Measurements from ENCODE around the gene MAPK10. TPM values are rescaled to one million over a fixed set of nuclear protein-coding genes. Genes with fewer than 3 reads are reported as not detected.

Gene MAPK10
- total RNA-seq, 1 experiment from 2014 or later: 4.7 TPM

- no peak overlapping the region for H2BK120ac ChIP-seq (ENCODE audit: low read depth, low read length, poor library complexity, severe bottlenecking)
- H3K9ac ChIP-seq (ENCODE audit: extremely low read depth, insufficient read length, low read length): no peak overlapping the region
- H2BK5ac ChIP-seq (ENCODE audit: insufficient read length, low read length): no peak overlapping the region
- peaks cover 23 to 37% (median 30%) of the 10 kb centered on the region in 3 experiments for H3K36me3 Mint-ChIP-seq (ENCODE audit: insufficient read depth in 1 of 3, low read depth in 3 of 3)
- no peak overlapping the region for H3K56ac ChIP-seq (ENCODE audit: insufficient read length, low read depth, low read length)
- no peak overlapping the region for H3K23ac ChIP-seq (ENCODE audit: insufficient read length, low read depth, low read length)
- no peak overlapping the region for H2AFZ ChIP-seq (ENCODE audit: low read length)
- no peak overlapping the region for H3K4ac ChIP-seq (ENCODE audit: low read depth, low read length)
- no peak overlapping the region for H2BK12ac ChIP-seq (ENCODE audit: insufficient read length, low read depth, low read length)
- no peaks in the 10 kb centered on the region for H4K20me1 ChIP-seq (ENCODE audit: control insufficient read depth, insufficient read depth, insufficient read length)
- H2BK20ac ChIP-seq (ENCODE audit: low read depth, low read length, poor library complexity, severe bottlenecking): no peak overlapping the region
- no peak overlapping the region for H4K5ac ChIP-seq (ENCODE audit: insufficient read length, low read depth, low read length)
- no peaks in the 10 kb centered on the region; the same call in 1 of the 2 replicates for H3K27me3 Mint-ChIP-seq (ENCODE audit: low read depth)
- no peak overlapping the region for H2BK15ac ChIP-seq (ENCODE audit: low read depth, low read length)
- no peak for DNase-seq
- no peaks in the 10 kb centered on the region for H3K9me3 ChIP-seq (ENCODE audit: control insufficient read depth, low read depth, low read length)
- no peaks in the 10 kb centered on the region for H3K27me3 ChIP-seq (ENCODE audit: insufficient read depth, low read length)
- H2AK5ac ChIP-seq (ENCODE audit: insufficient read length, low read length): no peak overlapping the region
- no peaks in the 10 kb centered on the region; the same call in 1 of the 2 replicates for H3K4me1 ChIP-seq (ENCODE audit: insufficient read depth, low read length)
- peaks cover 10 to 11% of the 10 kb centered on the region in 2 experiments for H3K4me1 Mint-ChIP-seq
- H3K18ac ChIP-seq (ENCODE audit: insufficient read length, low read depth, low read length): no peak overlapping the region
- no peak overlapping the region for H3K4me2 ChIP-seq (ENCODE audit: insufficient read depth, insufficient read length, low read length)
- no peak overlapping the region for H4K91ac ChIP-seq (ENCODE audit: insufficient read length, low read depth, low read length)
- peaks cover 29 to 37% of the 10 kb centered on the region in 2 experiments for H3K9me3 Mint-ChIP-seq
- peak overlapping the region in 1 of 3 experiments; percentile 23; a peak in 1 of 7 replicates for H3K27ac Mint-ChIP-seq
- no peak overlapping the region for H4K8ac ChIP-seq (replicated peaks; ENCODE audit: insufficient read length, low read depth, low read length)
- WGBS (ENCODE audit: extremely low coverage, insufficient read length, low lambda C conversion rate): no CpG with 5 or more reads among the region's 4 CpGs
- no peak overlapping the region for H3K4me3 Mint-ChIP-seq
- no peak overlapping the region for H3K14ac ChIP-seq (ENCODE audit: insufficient read depth, low read length)
- TF ChIP-seq CTCF (conservative IDR thresholded peaks at IDR 0.05): no peak
- no peaks in the 10 kb centered on the region for H3K23me2 ChIP-seq (ENCODE audit: insufficient read length, low read depth, low read length, poor library complexity, severe bottlenecking)
- H3K79me1 ChIP-seq (ENCODE audit: insufficient read depth, low read depth, low read length, poor library complexity, severe bottlenecking): no peaks in the 10 kb centered on the region
- peak overlapping the region; percentile 28 for H3K27ac ChIP-seq (ENCODE audit: insufficient read length, low read depth, low read length)
- H3K79me2 ChIP-seq (ENCODE audit: insufficient read depth, low read length): no peaks in the 10 kb centered on the region
- H3T11ph ChIP-seq (ENCODE audit: low read length): no peak overlapping the region
Observed at GRCh38 chr4:86381431-86381830, 21.6 kb upstream of the MAPK10 start.
